HG02970 (cell line): Measurements from ENCODE around the gene AGER.
"Not testable (repeated sequence)": the region's sequence is repeated elsewhere in the genome, so short reads cannot be mapped to it uniquely, and the experiment has no call there.

ENCODE experiments used
- ATAC-seq: cut with Tn5 transposase; IDR thresholded peaks from one replicate; pipeline ENCODE4 v1.9.1; 2021; ENCODE audit warnings: mild to moderate bottlenecking, moderate library complexity, moderate number of reproducible peaks; ENCODE audit not compliant: unreplicated experiment, low FRiP score

Gene AGER

DNA sequence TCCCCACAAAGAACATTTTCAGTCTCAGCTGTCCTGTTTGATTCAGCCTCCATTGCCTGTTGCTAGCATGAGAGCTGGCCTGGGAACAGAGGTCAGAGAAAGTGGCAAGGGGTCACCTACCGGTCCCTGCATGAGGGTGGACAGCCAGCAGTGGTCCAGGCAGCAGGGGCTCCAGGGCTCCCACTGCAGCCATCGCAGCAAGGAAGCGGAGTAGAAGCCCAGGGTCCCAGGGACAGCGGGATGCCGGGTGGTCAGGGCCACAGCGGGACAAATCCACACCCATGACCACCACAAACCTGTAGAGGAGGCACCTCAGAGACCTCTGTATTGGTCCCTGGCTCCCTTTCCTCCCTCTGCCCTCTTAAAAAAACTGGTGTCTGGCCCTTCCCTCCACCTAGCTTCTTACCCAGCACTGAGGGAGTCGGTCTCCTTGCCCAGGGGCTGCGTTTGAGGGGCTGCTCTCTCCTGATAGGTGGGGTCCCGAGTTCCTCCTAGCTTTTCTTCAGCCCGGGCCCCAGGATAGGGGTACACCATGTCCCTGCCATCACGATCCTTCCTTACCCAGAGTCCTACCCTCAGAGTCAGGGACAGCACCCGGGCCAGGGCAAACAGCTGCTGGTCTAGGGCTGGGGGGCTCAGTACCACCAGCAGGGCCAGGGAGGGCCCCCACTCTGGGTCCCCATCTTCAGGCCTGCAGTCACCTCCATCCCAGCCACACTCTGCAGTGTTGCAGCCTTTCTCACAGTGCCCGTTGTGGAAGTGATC, 16.8 kb upstream of the AGER start:
- ATAC-seq, result no peak

GRCh38 chr6:32198866-32199265, 14.8 kb upstream of the AGER start:
- no peak for ATAC-seq

DNA sequence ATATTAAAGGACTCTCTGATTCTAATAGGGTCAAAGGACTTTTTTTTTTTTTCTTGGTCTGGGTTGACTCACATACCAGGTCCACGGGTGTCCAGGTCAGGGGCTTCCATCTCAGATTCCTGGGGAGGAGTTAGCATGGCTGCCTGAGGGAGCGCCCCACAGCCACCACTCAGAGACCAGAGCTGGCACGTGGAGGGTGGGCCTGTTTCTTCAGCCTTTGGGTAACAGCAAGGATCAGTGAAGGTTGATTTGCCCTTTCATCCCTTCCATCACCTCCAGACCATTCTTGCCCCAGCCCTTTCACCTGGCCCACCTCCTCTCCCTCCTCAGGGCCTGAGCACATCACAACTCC, 14.3 kb upstream of the AGER start:
- no peak for ATAC-seq

GRCh38 chr6:32196682-32197616, 12.9 kb upstream of the AGER start:
- ATAC-seq, result no peak

DNA sequence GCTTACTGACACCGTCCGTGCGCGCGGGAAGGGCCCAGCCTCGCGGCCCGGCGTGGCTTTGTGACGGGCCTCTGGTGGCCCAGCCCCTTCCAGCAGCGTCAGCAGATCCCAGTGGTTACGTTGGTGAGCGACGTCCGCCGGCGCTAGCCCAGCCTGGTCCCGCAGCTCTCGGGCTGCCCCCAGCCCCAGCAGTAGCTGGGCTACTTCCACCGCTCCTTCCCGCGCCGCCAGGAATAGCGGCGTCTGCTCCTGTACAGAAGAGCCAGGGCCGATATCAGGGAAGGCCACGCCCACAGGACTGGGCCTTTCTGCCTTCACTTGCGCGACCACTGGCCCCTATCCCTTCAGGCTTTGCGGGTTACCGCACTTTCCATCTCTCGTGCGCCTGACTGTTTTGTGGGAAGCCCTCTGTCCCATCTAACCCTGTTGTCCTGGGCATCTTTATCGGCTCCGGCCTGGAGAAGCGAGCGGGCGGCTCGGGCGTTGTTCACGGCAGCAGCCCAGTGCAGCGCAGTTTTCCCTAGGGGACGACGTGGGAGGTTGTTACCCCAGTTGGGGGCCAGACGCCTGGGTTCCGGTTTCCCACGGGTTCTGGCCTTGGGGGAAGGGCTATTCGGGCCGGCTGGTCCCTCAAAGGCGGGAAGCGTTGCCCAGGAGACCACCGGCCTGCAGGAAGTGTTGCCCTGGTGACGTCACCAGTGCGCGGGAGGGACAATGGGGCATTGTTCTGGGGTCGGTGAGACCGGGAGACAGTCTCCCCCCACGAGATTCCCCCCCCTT, 12.0 kb upstream of the AGER start:
- peak; percentile 77 for ATAC-seq

GRCh38 chr6:32195652-32195901, 11.5 kb upstream of the AGER start:
- ATAC-seq, result peak; percentile 68

- ATAC-seq, result no peak
These were observed 11.0 kb upstream of the AGER start for GRCh38 chr6:32194825-32195651.

DNA sequence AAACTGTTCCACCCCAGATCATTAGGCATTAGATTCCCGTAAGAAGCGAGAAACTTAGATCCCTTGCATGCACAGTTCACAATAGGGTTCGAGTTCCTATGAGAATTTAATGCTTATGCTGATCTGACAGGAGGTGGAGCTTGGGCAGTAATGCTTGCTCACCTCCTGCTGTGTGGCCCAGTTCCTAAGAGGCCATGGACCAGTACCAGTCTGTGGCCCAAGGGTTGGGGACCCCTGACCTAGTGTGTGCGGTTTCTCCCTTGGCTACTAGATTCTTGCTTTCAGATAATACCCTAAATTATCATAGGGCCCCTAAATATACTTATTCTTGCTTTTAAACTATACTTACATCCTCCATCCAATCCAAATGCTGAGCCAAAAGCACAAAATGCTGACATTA, 10.3 kb upstream of the AGER start:
- no peak for ATAC-seq

GRCh38 chr6:32193096-32193495, 9.0 kb upstream of the AGER start:
- not testable (repeated sequence) for ATAC-seq

DNA sequence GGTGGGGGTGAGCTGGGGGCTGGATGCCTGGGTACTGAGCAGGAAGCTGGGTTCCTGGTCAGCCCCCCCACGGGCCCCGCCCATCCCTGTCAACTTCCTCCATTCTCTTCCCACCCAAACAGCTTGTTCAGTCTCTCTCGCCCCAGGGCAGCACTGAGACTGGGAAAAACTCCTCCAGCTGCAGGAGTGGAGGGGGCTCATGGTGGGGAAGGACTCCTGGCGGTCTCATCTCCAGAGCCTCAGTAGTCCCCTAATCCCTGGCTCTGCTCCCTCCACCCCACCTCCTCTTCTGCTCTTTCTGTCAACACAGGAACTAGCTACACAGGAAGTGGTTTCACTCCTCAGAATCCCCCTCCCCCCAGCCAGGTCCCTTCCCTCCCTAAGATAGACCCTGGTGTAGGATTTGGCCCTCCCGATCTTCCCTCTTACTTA, 8.6 kb upstream of the AGER start, which contains the start of gene GPSM3:
TSS of gene GPSM3 (minus strand) at position 36 of the 432 bp plus-strand sequence. CDS start 130 bp downstream, outside the sequence.
- ATAC-seq, result no peak

DNA sequence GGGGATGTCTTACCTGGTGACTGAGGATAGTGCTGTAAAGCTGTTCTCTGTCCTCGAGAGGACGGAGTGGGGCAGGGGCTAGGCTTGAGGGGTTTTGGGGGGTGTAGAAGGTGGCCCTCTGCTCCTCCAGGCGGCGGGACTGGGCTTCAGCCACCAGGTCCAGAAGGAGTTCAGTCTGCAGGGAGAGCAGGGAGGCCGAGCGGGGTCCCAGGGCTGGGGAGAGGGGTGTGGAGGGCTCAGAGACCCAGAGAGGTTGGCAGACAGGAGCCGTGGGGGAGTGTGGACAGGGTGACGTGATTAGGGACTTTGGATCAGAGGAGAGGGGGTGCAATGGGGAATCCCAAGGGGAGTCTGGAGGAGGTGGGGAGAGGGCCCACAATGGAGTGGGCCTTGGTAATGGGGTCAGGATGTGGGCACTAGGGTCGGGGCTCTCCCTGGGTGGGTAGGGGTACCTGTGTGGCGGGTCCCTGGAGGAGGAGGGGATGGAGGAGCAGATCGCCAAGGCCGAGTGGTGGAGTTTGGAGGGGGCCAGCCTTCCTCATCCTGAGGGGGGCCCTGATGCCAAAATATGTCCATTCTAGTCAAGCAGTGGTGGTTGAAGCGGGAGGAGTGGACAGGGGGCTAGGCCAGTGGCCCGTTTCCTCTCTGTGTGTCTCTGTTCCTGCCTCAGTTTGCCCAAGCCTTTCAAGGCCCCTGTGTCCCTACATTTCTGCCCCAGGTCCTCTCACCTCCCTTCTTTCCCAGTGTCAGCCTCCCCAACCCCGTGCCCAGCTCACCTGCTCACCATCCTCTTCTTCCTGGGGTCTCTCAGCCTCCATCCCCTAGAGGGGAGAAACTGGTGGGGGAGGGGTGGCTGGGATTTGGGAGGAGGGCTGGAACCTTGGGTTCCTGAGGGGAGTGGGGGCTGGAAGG, 7.9 kb upstream of the AGER start:
- ATAC-seq, result no peak

DNA sequence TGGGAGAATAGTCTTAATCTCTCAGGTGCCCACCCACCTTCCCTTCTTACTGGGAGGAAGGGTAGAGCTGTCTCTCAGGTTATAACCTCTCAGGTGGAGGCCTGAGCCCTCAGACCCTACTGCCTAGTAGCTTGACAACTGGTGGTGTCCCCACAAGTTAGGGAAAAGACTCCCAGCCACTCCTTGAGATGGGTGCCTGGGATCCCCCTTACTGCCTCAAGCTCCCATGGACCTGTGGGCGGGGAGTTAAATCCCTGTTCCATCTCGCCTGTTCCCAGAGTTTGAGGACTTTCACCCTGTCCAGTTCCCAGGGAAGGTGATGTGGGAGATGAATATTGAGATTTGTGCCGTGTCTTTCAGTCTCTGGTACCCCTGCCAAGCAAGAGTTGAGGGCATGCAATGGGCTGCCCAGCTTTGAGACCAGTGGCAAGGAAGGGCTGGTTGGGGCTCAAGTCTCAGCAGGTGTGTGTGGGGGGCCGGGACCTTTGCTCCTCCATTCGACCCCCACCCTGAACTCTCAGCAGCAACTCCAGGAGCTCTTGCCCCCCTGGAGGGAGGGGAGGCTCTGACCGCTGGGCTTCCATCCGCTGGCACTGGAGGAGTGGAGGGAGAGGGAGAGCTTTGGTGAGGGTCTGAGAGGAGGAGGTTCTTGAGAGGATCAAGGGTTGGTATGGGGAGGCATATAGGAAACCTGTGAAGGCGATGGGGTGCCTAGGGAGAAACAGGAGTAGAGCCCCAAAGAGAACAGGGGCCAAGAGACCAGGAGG, 7.0 kb upstream of the AGER start:
- ATAC-seq, result no peak

DNA sequence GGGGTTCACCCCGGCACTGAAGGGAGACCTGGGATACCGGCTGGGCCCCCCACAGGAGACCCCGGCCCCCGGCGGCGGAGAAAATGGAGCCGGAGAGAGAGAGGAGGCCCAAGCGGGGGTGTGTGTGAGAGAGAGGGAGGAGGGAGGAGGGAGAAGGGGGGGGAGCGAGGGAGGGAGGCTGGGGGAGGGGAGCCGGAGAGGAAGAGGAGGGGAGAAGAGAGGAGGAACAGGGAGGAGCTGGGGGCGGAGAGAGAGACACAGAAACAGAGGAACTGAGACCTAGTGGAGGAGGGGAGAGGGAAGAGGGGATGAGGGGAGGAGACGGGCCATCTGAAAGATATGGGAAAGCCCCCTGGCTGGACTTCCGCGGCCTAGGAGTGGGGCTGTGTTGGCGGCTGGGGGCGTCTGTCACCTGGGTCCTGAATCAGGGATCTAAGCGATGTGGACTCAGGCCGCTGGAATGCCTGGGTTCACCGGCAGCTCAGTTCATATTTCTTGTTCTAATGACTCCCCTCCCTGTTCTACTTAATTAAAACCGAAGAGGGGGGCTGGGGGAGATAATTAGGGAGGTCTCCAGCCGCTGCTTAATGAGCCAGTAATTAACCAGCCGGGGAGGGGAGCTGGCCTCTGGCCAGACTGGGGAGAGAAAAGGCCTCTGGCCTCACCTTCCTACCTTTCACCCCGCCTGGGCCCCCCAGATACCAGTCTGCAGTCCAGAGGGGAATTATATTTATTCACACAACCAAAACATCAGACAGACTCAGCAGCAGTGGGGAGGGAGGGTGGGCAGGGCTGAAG, 6.2 kb upstream of the AGER start, which contains the start of gene PBX2:
TSS of gene PBX2 (minus strand) at position 149 of the 798 bp plus-strand sequence. CDS start 287 bp downstream, outside the sequence.
- ATAC-seq, result peak; percentile 51

GRCh38 chr6:32189742-32190053, 5.6 kb upstream of the AGER start:
- no peak for ATAC-seq

- ATAC-seq, result no peak
These were observed 5.2 kb upstream of the AGER start for GRCh38 chr6:32189069-32189741.

- ATAC-seq, result no peak
These were observed 4.5 kb upstream of the AGER start for GRCh38 chr6:32188381-32189068.
